ENCODE results near the gene BHMT.

GRCh38 chr5:79062436-79062835 lies 49.2 kb upstream of the BHMT start:
- TF ChIP-seq CTCF (IDR thresholded peaks at IDR 0.05; ENCODE audit: borderline replicate concordance, extremely low read depth, low read length, poor library complexity, severe bottlenecking) (no peak), EZH2 (IDR thresholded peaks at IDR 0.05; ENCODE audit: borderline replicate concordance, low read depth, low read length, severe bottlenecking) (no peak)
